GM19193 (cell line): ENCODE measurements around the gene UIMC1.

Experiments
- POLR2A ChIP-seq: IDR thresholded peaks from 4 replicates; pipeline ENCODE4 v1.6.1; 2011; ENCODE audit not compliant: insufficient read depth, insufficient read length; ENCODE audit errors: extremely low read depth

UIMC1 gene

GRCh38 chr5:176887252-176887849 is 119.2 kb downstream of the UIMC1 start:
- no peak for TF ChIP-seq POLR2A

- no peak for TF ChIP-seq POLR2A
These were observed 120.0 kb downstream of the UIMC1 start for GRCh38 chr5:176886336-176887251.

- TF ChIP-seq POLR2A: no peak
These were observed 122.0 kb downstream of the UIMC1 start for GRCh38 chr5:176884571-176884890.

- no peak for TF ChIP-seq POLR2A
These were observed 122.6 kb downstream of the UIMC1 start for GRCh38 chr5:176883700-176884570.

- no peak for TF ChIP-seq POLR2A
These were observed 124.0 kb downstream of the UIMC1 start for GRCh38 chr5:176882567-176882903.

GRCh38 chr5:176881816-176882566 is 124.6 kb downstream of the UIMC1 start:
- TF ChIP-seq POLR2A: no peak

- TF ChIP-seq POLR2A: no peak
These were observed 125.4 kb downstream of the UIMC1 start for GRCh38 chr5:176881021-176881749.

- no peak for TF ChIP-seq POLR2A
These were observed 126.1 kb downstream of the UIMC1 start for GRCh38 chr5:176880366-176881020.

GRCh38 chr5:176879663-176880361 is 126.8 kb downstream of the UIMC1 start:
- TF ChIP-seq POLR2A: no peak

GRCh38 chr5:176878906-176879662 is 127.5 kb downstream of the UIMC1 start:
- TF ChIP-seq POLR2A: no peak

GRCh38 chr5:176878463-176878862 is 128.1 kb downstream of the UIMC1 start:
- no peak for TF ChIP-seq POLR2A

GRCh38 chr5:176877793-176878331 is 128.7 kb downstream of the UIMC1 start:
- TF ChIP-seq POLR2A: no peak
